Activated CD4-positive, alpha-beta T cell treated with anti-CD3 and anti-CD28 coated beads, Interleukin-2, amount 10 ng/mL, durations not matched to agents 7 days and 5 days (primary cell): ENCODE results near the gene CLHC1. TPM values are rescaled to one million over a fixed set of nuclear protein-coding genes. Genes with fewer than 3 reads are reported as not detected.
A peak's percentile ranks its signal among the peaks of the same experiment; 100 is the strongest.
"Not testable (repeated sequence)": the region's sequence is repeated elsewhere in the genome, so short reads cannot be mapped to it uniquely, and the experiment has no call there.

Experiments
- CTCF ChIA-PET: fragments of 350-600 bp; sonication (Branson Sonifier 250); formaldehyde crosslinking; loops from one replicate; lab custom pipeline; 2021; ENCODE audit warnings: antibody characterized with exemption; lab: Charles Lee
- POLR2A ChIA-PET: fragments of 350-600 bp; sonication (Branson Sonifier 250); formaldehyde crosslinking; loops from one replicate; lab custom pipeline; 2021; ENCODE audit warnings: antibody characterized with exemption; lab: Charles Lee
- DNase-seq: peaks from one replicate; pipeline ENCODE4 v3.0.0-alpha.2; 2020
- H3K27ac Mint-ChIP-seq: one replicate; pipeline ENCODE4 v1.8.0; 2021; ENCODE audit warnings: mild to moderate bottlenecking, moderate library complexity, mixed read lengths
- H3K27me3 Mint-ChIP-seq: one replicate; pipeline ENCODE4 v1.8.0; 2021; ENCODE audit warnings: mixed read lengths
- H3K36me3 Mint-ChIP-seq: one replicate; pipeline ENCODE4 v1.8.0; 2021; ENCODE audit warnings: low read depth, mixed read lengths
- H3K4me1 Mint-ChIP-seq: one replicate; pipeline ENCODE4 v1.8.0; 2021; ENCODE audit warnings: mixed read lengths
- H3K4me3 Mint-ChIP-seq: one replicate; pipeline ENCODE4 v1.8.0; 2021; ENCODE audit warnings: mild to moderate bottlenecking, moderate library complexity, mixed read lengths
- H3K9me3 Mint-ChIP-seq: one replicate; pipeline ENCODE4 v1.8.0; 2021; ENCODE audit warnings: mixed read lengths
- total RNA-seq, 2 experiments: library from RNA; stranded (reverse); gene quantifications; one replicate each; pipeline ENCODE4 v1.2.3, GENCODE V29; 2021

The CLHC1 gene
- 10 to 100 TPM in 1 of 2 experiments, 1 to 10 TPM in 1; 9.6 to 11.2 TPM for total RNA-seq

GRCh38 chr2:55232084-55232862, at the start of gene CLHC1, which contains the start of gene RPS27A:
CLHC1 (minus strand) TSS chr2:55232293; CDS start chr2:55222411, 9,882 bp downstream.
RPS27A (plus strand) TSS chr2:55232688; CDS start chr2:55232825, 137 bp downstream.
- Mint-ChIP-seq H3K4me1 (peaks cover 62% of the 10 kb centered on the region), H3K9me3 (no peaks in the 10 kb centered on the region), H3K27ac (peak within 1 kb of the TSS; percentile 93), H3K4me3 (peak within 1 kb of the TSS; percentile 100), H3K27me3 (no peaks in the 10 kb centered on the region), H3K36me3 (peaks cover 60% of the 10 kb centered on the region)
- POLR2A ChIA-PET = interaction anchor here (0.6 to 0.8 kb wide), 2 partner anchors 23 to 287 kb away, joined by 3 to 4 read pairs; partner anchors contain the start of gene CFAP36
- CTCF ChIA-PET = interaction anchor here (0.5 to 1.1 kb wide), 7 partner anchors 8 to 1113 kb away, joined by 3 to 7 read pairs (median 3); partner anchors contain the start of gene CCDC88A
- DNase-seq = peak; percentile 93

- Mint-ChIP-seq H3K27ac (peak overlapping the region; percentile 98), H3K4me3 (peak overlapping the region; percentile 18), H3K4me1 (peaks cover 26% of the 10 kb centered on the region)
- H3K9me3 Mint-ChIP-seq, DNase-seq, H3K36me3 Mint-ChIP-seq, CTCF ChIA-PET, POLR2A ChIA-PET, H3K27me3 Mint-ChIP-seq: not testable (repeated sequence)
Observed at GRCh38 chr2:55280851-55281546, 48.9 kb upstream of the CLHC1 start.

- DNase-seq, CTCF ChIA-PET, H3K4me3 Mint-ChIP-seq, H3K27ac Mint-ChIP-seq, H3K27me3 Mint-ChIP-seq, H3K36me3 Mint-ChIP-seq, POLR2A ChIA-PET, H3K9me3 Mint-ChIP-seq: not testable (repeated sequence)
- peaks cover 26% of the 10 kb centered on the region for H3K4me1 Mint-ChIP-seq
Observed at GRCh38 chr2:55279859-55280424, 47.8 kb upstream of the CLHC1 start.

- H3K27ac Mint-ChIP-seq, H3K36me3 Mint-ChIP-seq, H3K27me3 Mint-ChIP-seq, H3K9me3 Mint-ChIP-seq, CTCF ChIA-PET, POLR2A ChIA-PET, H3K4me3 Mint-ChIP-seq, DNase-seq: not testable (repeated sequence)
- H3K4me1 Mint-ChIP-seq = peaks cover 26% of the 10 kb centered on the region
Observed at GRCh38 chr2:55279214-55279835, 47.2 kb upstream of the CLHC1 start.

GRCh38 chr2:55277310-55277709, 45.2 kb upstream of the CLHC1 start:
- POLR2A ChIA-PET = no interaction called here
- Mint-ChIP-seq H3K9me3 (no peaks in the 10 kb centered on the region), H3K4me3 (no peak overlapping the region), H3K27me3 (peaks cover 4% of the 10 kb centered on the region), H3K27ac (no peak overlapping the region), H3K4me1 (peaks cover 10% of the 10 kb centered on the region), H3K36me3 (no peaks in the 10 kb centered on the region)
- no peak for DNase-seq
- CTCF ChIA-PET = no interaction called here

- H3K4me1 Mint-ChIP-seq = peaks cover 13% of the 10 kb centered on the region
- H3K27ac Mint-ChIP-seq, H3K36me3 Mint-ChIP-seq, H3K4me3 Mint-ChIP-seq, DNase-seq, H3K9me3 Mint-ChIP-seq, POLR2A ChIA-PET, H3K27me3 Mint-ChIP-seq: not testable (repeated sequence)
- CTCF ChIA-PET = interaction anchor here (0.9 kb wide), 1 partner anchor 11 kb away, joined by 3 read pairs; no protein-coding TSS in a partner anchor
Observed at GRCh38 chr2:55274346-55274745, 42.3 kb upstream of the CLHC1 start.

GRCh38 chr2:55269645-55269990, 37.5 kb upstream of the CLHC1 start:
- peak overlapping the region; percentile 93 for H3K4me3 Mint-ChIP-seq
- ChIA-PET POLR2A (no interaction called here), CTCF (interaction anchor here (0.5 to 1.3 kb wide), 4 partner anchors 9 to 110 kb away, joined by 3 read pairs; no protein-coding TSS in a partner anchor)
- DNase-seq = no peak
- H3K27me3 Mint-ChIP-seq = no peaks in the 10 kb centered on the region
- no peaks in the 10 kb centered on the region for H3K9me3 Mint-ChIP-seq
- peak overlapping the region; percentile 97 for H3K27ac Mint-ChIP-seq
- peaks cover 25% of the 10 kb centered on the region for H3K4me1 Mint-ChIP-seq
- peaks cover 3% of the 10 kb centered on the region for H3K36me3 Mint-ChIP-seq

GRCh38 chr2:55268907-55269644, 37.0 kb upstream of the CLHC1 start, which contains the start of gene MTIF2:
MTIF2 (minus strand) TSS chr2:55269231; CDS start chr2:55263858, 5,373 bp downstream.
- Mint-ChIP-seq H3K36me3 (peaks cover 3% of the 10 kb centered on the region), H3K9me3 (no peaks in the 10 kb centered on the region), H3K27me3 (no peaks in the 10 kb centered on the region), H3K4me1 (peaks cover 25% of the 10 kb centered on the region), H3K4me3 (peak within 1 kb of the TSS; percentile 93), H3K27ac (peak within 1 kb of the TSS; percentile 97)
- ChIA-PET CTCF (interaction anchor here (0.5 to 1.3 kb wide), 3 partner anchors 9 to 109 kb away, joined by 3 read pairs; no protein-coding TSS in a partner anchor), POLR2A (no interaction called here)
- DNase-seq = peak; percentile 88

- Mint-ChIP-seq H3K36me3 (peaks cover 8% of the 10 kb centered on the region), H3K9me3 (no peaks in the 10 kb centered on the region), H3K4me3 (peak overlapping the region; percentile 93), H3K4me1 (peaks cover 25% of the 10 kb centered on the region), H3K27me3 (no peaks in the 10 kb centered on the region), H3K27ac (peak overlapping the region; percentile 97)
- no peak for DNase-seq
- POLR2A ChIA-PET = no interaction called here
- CTCF ChIA-PET = no interaction called here
Observed at GRCh38 chr2:55268288-55268906, 36.3 kb upstream of the CLHC1 start.

GRCh38 chr2:55259586-55259985, 27.5 kb upstream of the CLHC1 start:
- peaks cover 12% of the 10 kb centered on the region for H3K36me3 Mint-ChIP-seq
- POLR2A ChIA-PET, DNase-seq, H3K4me1 Mint-ChIP-seq, H3K9me3 Mint-ChIP-seq, H3K4me3 Mint-ChIP-seq, H3K27me3 Mint-ChIP-seq, H3K27ac Mint-ChIP-seq: not testable (repeated sequence)
- CTCF ChIA-PET = interaction anchor here (0.6 kb wide), 1 partner anchor 1206 kb away, joined by 5 read pairs; no protein-coding TSS in a partner anchor

- no peak overlapping the region for H3K27ac Mint-ChIP-seq
- H3K9me3 Mint-ChIP-seq = no peaks in the 10 kb centered on the region
- H3K4me1 Mint-ChIP-seq = no peaks in the 10 kb centered on the region
- no peak overlapping the region for H3K4me3 Mint-ChIP-seq
- H3K27me3 Mint-ChIP-seq = no peaks in the 10 kb centered on the region
- H3K36me3 Mint-ChIP-seq = peaks cover 24% of the 10 kb centered on the region
- ChIA-PET POLR2A (no interaction called here), CTCF (no interaction called here)
- no peak for DNase-seq
Observed at GRCh38 chr2:55252832-55253231, 20.7 kb upstream of the CLHC1 start.
